MM.1S (cell line): ENCODE data around the gene NOC4L.

Experiments used
- CTCF ChIP-seq: fragments of 300-600 bp; sonication (generic); IDR thresholded peaks from 2 replicates; pipeline ENCODE4 v1.5.1; 2016; ENCODE audit warnings: antibody characterized with exemption, low read length, mixed read lengths
- EZH2 ChIP-seq: fragments of 300-600 bp; sonication (generic); optimal IDR thresholded peaks from 2 replicates; pipeline ENCODE3; 2017; ENCODE audit warnings: low read depth, mild to moderate bottlenecking, antibody characterized with exemption, low read length, mixed read lengths

GRCh38 chr12:132170094-132170636 is 25.9 kb downstream of the NOC4L start:
- TF ChIP-seq CTCF = no peak
- TF ChIP-seq EZH2 = no peak
